Measurements from ENCODE around the gene GGCX.
"Not testable (repeated sequence)": the region's sequence is repeated elsewhere in the genome, so short reads cannot be mapped to it uniquely, and the experiment has no call there.

GGCX gene

GRCh38 chr2:85561280-85562212, at the start of gene GGCX:
Gene GGCX (minus strand): TSS chr2:85561493. CDS start chr2:85561428, 65 bp downstream.
- peak; percentile 92 for DNase-seq (ENCODE audit: low spot score)

DNA sequence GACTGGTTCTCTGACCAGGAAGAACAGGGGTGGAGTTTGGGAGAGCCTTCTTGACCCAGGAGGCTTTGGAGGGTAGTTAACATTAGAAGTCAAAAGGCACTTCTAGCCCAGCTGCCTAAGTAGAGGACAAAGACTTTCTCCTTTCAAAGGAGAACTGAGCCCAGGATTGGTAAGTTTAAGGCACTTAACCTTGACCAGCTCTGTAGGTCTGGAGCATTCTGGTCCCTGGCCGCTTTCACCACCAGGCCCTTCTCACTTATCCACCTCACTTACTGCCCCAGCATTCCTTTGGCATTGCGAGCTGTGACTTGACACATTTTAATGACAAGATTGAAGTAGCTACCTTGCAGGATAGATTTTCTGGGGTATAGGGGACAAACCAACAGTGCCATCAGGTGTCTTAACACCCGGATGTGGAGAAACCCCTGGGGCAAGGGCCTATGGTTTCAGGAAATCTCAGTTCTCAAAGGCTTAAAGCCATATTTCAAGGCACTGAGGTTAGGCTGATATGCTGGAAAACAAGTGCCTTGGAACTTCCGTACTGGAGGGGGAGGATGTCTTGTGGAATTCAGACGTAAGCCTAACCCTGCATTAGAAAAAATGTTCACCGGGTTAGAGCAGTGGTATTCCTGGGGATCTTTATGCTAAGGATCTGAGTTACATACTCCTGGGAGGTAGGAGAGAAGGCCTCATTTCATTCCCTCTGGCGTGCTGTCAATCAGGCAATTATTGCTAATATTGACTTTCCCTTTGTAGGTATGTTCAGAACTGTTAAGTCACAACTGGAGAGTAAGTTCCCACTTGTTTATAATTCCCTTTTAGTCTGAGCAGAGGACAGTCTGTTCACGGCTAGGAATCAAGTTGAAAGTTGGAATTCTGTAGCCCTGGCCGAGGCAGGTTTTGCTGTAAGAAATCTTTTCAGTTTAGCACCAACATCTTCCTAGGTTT, 46.2 kb upstream of the GGCX start:
- no peak for DNase-seq (ENCODE audit: low spot score)

- DNase-seq (ENCODE audit: low spot score), result no peak
Observed at GRCh38 chr2:85606116-85606455, 44.8 kb upstream of the GGCX start.

DNA sequence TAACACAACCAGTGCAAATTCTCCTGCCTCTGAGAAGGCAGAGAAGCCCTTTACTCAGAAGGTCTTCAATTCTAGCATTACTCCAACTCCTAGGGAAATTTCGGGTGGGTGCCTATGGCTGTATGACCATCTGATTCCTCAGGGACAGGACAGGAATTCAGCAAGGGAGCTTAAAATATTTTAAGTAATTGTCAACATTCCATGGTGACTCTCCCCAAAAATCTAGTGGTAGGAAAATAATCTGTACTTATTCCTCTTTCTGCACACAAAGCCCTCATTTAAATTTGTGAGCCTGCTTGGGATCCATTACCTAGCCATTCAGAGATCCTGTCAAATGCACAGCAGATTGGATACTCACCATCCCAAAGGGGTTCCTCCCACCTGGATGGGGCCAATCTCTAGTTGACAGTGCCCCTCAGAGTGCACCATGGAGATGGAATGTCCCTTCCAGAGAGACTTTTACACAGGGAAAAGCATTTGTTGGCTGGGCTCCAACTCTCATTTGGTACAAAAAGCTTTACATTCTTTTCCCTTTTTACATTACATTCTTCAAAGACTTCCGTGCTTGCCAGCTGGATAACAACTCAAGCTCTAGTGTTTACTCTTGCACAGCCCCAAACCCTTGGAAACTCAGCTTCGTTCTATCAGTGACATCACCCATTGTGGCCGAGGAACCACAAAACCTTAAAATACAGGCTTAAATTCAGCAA, 44.3 kb upstream of the GGCX start:
- DNase-seq (ENCODE audit: low spot score), result no peak

GRCh38 chr2:85604568-85605339, 43.5 kb upstream of the GGCX start:
- no peak for DNase-seq (ENCODE audit: low spot score)

GRCh38 chr2:85604133-85604444, 42.8 kb upstream of the GGCX start:
- DNase-seq (ENCODE audit: low spot score), result not testable (repeated sequence)

- peak; percentile 92 for DNase-seq (ENCODE audit: low spot score)
Observed at GRCh38 chr2:85602476-85603234, 41.4 kb upstream of the GGCX start, which contains the start of gene TMEM150A. Gene TMEM150A (minus strand): TSS chr2:85602698. CDS start chr2:85601948, 750 bp downstream.

DNA sequence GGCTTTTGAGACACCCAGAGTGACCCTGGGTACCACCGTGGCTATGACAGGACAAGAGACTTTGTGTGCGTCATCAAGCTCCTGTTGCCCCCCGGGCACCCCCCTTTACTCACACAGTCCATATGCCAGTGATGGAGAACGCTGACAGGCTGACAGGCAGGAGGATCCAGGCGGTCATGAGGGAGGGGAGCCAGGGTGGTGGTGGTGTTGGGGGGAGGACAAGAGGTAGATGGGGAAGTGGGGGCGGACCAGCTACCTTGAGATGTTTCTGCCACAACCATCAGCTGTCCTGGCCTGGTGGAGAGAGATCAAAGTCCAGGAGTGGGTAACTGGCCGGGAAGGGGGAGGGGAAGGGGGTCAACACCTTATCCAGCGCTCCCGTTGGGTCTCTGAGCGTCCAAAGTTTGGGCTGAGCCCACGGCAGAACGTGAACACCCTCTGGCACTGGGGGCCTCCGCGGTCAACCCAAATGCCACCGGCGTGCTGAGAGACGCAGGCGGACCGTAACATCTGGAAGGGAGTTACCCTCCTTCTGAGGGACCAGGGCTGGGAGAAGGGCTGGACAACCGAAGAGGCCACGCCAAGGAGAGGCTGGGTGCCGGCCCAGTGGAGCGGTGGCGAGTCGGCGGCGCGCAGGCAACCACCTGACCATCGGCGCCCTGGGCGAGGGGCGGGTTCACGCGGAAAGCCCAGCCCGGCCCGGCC, 40.6 kb upstream of the GGCX start:
- no peak for DNase-seq (ENCODE audit: low spot score)

DNA sequence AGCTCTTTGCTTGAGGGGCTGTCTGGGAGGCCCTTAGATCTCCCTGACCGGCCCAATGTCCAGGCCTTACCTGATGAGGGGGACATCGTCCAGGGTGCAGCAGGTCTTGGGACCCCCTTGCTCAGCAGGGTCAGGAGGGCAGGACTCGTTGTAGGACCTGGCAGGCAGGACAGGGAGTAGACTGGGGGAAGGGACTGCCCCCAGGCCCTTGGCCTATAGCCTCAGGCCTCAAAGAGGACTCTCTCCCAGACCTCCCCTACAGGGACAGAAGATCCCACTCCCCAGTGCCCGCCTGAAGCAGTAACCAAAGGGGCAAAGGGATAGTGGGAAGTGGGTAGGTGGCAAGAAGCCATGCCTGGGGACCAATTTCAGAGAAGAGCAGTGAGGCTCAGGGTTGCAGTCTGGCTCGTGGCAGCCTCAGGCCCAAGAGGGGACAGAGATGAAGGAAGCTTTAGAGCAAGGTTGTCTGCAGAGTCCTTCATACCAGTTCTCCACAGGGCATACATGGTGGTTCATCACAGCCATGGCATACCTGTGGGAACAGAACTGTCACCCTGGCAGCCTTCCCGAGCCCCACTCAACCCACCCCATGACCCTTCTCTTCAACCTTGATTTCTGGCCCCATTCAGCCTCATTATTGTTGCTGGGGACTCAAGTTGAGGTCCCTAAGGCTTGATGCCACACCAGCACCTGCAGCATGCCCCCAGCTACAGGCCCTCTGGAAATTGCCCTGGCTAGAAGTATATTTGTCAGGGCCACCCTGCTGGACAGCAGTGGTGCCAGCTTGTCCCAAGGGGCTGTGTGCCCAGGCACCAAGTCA, 39.9 kb upstream of the GGCX start:
- no peak for DNase-seq (ENCODE audit: low spot score)

DNA sequence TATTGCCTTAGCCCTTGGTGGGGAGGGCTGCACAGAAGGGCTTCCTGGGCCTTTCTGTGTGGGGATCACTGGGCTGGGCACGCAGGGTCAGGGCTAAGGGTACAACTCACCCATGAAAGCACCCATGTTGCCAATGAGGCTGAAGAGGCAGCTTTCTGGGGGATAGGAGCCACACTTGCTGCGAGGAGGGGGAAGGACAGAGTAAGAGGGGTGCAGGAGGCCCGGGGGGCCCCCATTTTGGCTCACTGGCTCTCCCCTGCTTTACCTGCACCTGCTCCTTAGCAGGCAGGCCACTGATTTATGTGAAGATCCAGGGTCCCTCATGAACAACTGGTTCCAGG, 38.9 kb upstream of the GGCX start:
- DNase-seq (ENCODE audit: low spot score), result no peak

GRCh38 chr2:85599468-85600234, 38.4 kb upstream of the GGCX start:
- no peak for DNase-seq (ENCODE audit: low spot score)

DNA sequence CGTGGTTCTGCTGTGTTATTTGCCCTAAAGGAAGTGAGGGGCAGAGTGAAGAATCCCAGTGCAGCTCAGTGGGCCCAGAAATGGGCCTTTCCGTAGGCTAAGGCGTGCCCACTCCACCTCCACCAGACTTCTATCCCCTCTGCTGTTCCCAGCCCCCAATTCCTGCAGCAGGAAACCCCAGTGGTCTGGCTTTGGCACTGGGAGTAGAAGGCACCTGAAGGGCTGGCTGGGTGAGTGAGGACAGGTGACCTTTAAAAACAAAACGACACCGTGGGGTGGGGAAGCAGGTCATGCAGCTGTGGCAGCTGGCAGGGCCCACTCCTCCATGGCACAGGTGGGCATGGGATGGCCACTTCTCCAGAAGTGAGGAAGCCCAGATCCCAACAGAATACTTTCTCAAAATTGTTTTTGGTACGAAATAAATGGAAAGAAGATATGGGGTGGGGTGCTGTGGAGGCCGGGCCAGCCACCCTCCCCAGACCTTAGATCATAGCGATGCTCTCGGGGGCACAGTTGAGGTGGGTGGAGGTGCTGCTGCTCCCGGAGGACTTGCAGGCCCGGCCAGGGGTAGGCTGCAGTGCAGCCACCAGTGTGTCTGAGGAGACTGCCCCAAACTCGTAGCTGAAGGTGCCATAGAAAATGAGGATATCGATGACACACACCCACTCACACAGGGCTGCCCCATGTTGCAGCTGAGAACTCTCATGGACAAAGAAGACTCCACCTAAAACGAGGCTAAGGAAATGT, 37.5 kb upstream of the GGCX start:
- no peak for DNase-seq (ENCODE audit: low spot score)

- DNase-seq (ENCODE audit: low spot score), result no peak
Observed at GRCh38 chr2:85597241-85597640, 35.9 kb upstream of the GGCX start.

DNA sequence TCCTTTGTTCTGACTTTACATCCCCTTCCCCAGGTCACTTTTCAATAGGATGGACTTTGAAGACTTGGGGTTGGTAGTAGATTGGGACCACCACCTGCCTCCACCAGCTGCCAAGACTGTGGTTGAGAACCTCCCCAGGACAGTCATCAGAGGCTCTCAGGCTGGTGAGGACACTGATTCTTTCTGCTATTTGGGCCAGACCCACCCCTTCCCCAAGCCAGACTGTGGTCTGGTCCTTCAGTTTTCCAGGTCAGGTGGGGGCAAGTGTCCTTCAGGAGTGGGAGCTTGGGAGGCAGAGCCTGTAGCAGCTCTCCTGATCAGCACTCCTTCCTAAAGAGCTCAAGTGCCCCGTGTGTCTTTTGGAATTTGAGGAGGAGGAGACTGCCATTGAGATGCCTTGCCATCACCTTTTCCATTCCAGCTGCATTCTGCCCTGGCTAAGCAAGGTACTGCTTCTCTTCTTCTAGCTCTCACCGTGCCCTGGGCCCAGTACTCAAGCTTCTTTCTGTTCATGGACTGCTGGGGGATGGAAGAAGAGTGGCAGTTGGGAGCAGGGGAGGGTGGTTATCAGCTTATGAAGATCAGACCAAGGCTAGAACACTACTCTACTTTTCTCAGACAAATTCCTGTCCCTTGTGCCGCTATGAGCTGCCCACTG, 35.3 kb upstream of the GGCX start:
- DNase-seq (ENCODE audit: low spot score), result no peak

DNA sequence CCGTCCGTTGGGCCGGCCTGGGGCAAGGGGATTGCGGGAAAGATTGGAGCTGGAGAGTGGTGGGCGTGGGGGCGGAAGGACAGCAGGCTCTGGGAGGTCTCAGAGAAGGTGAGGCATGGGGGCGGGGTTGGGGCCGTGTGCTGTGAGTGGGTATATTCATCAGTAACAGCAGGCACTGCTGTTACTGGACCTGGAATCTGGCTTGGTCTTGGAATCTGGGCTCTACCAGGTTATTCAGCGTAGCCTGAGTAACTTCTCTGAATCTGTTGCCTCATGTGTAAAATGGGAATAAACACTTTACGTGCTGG, 34.7 kb upstream of the GGCX start:
- DNase-seq (ENCODE audit: low spot score), result no peak

DNA sequence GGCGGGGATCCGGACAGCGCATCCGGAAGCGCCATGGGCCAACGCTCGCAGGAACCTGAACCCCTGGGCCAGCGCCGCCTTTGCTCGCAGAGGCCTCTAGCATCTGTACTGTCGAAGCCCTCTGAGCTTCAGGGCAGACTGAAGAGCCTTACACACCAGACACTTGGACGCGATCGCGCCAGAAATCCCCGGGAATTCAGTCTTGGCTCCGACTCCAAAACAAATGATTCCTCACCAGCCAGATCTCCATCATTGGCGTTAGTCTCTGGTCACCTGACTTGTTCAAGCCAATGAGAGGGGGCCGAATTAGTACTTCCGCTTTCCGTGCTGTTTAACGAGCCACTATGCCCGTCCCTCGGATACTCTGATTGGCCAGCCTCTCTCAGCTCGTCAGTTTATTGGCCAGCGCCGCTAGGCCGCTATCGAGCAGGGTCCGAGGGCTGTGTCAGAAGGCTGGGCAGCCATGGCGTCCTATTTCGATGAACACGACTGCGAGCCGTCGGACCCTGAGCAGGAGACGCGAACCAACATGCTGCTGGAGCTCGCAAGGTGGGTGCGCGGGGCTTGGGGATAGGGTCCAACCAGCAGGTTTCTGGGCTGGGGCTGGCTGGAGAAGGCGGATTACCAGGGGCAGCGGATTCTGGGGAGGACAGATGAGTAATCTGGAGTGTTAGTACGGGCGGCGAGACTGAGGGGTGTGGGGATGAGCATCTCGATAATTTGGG, 34.2 kb upstream of the GGCX start, which contains the start of gene RNF181:
Gene RNF181, plus strand, starts transcription at position 445 of the 725 bp plus-strand sequence. Its CDS starts 19 bp downstream, at position 464.
- DNase-seq (ENCODE audit: low spot score), result peak; percentile 100
